ENCODE data around the gene HSPB3.
"Not testable (repeated sequence)": the region's sequence is repeated elsewhere in the genome, so short reads cannot be mapped to it uniquely, and the experiment has no call there.

Gene HSPB3, protein sequence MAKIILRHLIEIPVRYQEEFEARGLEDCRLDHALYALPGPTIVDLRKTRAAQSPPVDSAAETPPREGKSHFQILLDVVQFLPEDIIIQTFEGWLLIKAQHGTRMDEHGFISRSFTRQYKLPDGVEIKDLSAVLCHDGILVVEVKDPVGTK

DNA sequence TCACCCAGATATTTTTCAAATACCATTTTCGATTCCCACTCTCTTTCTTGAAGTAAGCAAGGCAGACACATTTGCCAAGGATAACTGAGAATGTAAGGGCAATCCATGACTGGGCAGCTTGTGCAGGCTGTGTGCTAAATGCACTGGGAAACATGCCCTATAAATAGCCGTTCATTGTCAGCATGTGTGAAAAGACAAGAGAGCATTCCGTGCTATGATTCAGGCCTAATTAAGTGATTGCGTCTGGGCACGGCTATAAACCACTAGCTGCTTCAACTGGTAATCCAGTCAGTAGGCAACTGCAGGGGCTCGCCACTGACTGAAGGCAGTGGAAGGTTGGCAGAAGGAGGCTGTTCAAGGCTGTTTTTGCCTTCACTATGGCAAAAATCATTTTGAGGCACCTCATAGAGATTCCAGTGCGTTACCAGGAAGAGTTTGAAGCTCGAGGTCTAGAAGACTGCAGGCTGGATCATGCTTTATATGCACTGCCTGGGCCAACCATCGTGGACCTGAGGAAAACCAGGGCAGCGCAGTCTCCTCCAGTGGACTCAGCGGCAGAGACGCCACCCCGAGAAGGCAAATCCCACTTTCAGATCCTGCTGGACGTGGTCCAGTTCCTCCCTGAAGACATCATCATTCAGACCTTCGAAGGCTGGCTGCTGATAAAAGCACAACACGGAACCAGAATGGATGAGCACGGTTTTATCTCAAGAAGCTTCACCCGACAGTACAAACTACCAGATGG, at the start of gene HSPB3:
Gene HSPB3 (plus strand): TSS at position 287 of the 745 bp plus-strand sequence. CDS start 91 bp downstream, at position 378.
- no peak for DNase-seq

DNA sequence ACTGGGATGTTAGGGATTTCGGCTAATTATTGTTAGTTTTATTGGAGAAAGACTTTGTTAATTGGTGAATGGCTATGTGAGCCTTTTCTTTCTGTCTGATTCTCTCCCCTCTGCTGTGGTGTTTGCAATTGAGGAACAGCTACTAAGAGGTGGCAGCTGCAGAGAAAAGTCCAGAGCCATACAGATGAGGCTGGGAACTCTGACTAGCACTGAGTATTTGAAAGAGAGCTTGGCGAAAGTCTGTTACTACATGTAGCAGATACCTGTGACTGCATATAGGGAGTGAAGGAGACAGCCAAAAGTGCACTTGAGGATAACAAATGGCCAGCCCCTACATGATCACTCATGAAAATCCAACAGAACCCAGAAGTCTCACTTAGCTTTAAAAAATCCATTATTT, 44.3 kb upstream of the HSPB3 start:
- DNase-seq, result no peak

DNA sequence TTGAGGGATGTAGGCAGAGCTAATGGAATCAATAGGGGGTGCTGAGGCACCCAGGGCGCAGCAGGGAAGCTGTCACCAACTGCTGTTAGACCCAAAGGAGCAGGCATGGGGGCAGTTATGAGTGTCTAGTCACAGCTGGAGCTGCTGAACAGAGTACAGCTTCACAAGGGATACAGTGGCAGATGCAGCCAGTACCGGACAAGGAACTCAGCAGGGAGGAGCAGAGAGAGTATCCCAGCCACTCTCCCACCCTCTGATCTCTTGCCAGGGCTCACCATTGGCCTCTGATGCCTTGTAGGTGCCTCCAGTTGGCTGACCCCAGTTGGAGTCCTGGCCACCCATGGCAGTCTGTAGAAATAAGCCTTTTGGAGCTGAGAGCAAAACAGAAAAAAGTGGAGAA, 42.6 kb upstream of the HSPB3 start:
- DNase-seq, result no peak

DNA sequence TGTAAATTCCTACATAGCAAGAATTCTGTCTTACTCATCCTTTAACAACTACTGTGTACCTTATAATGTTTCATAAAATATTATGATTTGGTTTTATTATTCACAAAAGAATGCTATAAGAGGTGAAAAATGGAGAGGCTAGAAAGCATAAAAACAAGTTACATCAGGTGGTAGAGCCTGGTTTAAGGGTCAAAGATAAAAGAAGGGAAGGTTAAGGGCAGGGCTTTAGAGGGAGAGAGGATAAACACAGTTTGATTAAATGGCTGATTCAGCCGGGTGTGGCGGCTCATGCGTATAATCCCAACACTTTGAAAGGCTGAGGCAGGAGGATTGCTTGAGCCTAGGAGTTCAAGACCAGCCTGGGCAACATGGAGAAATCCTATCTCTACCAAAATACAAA, 40.4 kb upstream of the HSPB3 start:
- no peak for DNase-seq

DNA sequence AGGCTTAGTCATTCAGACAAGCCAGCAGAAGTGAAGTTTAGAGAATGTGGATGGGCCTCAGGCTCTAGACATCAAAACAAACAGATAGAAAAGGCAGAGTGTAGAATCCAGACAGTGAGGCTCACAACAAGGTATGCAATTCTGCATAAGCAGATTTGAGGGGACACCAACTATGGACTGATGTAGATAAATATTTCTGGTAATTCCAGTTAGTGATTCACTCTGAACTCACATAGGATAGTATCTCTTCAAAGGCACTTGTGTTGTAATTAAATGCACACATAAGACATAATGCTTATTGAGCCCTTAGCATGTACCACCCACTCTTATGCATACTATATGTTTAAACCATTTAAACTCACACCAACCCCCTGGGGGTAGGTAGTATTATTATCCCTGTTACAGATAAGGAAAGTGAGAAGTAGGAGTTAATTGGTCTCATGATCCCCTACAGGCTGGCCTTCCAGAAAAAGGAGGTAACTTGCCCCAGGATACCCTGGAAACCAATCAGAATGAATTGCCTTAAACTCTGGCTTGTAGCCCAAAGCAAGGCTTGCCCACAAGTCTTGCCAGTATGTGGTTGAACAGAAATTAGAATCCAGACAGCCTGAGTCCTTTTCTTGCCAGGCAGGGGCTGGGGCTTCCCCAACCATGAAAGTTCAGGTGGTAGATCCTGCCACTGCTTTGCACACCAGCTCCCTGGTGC, 39.5 kb upstream of the HSPB3 start:
- DNase-seq, result no peak

DNA sequence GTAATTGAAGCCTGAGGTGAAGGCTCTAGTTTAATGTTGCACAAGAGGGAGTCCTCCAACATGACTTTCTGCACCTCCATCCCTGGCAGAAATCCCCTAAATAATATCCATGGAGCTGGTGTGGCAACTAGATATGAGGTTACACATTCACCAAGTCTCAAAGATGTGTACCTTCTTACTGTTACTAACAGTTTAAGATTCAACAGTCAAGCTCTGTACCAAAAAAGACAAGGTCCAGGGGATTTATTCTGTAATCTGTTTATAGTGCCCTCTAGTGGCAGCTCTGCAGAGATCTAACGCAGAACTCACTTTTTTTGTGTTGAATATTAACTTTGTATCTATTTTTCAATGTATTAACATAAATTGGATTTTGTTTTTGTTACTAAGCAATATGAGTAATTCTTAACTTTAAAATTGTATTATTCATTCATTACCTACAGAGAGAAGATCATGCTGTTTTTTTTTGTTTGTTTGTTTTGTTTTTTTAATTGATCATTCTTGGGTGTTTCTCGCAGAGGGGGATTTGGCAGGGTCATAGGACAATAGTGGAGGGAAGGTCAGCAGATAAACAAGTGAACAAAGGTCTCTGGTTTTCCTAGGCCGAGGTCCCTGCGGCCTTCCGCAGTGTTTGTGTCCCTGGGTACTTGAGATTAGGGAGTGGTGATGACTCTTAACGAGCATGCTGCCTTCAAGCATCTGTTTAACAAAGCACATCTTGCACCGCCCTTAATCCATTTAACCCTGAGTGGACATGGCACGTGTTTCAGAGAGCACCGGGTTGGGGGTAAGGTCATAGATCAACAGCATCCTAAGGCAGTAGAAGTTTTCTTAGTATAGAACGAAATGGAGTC, 35.7 kb upstream of the HSPB3 start:
- peak; percentile 65 for DNase-seq

DNA sequence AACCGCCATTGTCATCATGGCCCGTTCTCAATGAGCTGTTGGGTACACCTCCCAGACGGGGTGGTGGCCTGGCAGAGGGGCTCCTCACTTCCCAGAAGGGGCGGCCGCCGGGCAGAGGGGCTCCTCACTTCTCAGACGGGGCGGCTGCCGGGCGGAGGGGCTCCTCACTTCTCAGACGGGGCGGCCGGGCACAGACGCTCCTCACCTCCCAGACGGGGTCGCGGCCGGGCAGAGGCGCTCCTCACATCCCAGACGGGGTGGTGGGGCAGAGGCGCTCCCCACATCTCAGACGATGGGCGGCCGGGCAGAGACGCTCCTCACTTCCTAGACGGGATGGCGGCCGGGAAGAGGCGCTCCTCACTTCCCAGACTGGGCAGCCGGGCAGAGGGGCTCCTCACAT, 35.0 kb upstream of the HSPB3 start:
- not testable (repeated sequence) for DNase-seq

DNA sequence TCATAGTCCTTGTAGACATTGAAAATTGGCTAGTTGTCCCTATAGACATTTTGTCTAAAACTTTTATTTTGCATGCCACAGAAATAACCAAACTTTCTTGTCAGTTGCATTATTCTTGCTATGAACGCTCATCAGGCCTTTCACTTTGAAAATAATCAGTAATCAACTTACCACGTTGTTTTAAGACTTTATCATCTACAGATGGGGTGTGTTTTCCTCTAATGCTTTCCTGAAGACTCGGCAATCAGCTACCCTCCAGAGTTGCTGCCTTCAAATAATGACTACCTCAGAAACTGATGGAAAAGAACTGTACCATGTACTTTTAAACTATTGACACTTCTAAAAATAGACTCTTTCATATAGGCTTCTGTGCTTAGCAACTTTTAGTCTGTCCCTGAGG, 33.5 kb upstream of the HSPB3 start:
- DNase-seq, result no peak

DNA sequence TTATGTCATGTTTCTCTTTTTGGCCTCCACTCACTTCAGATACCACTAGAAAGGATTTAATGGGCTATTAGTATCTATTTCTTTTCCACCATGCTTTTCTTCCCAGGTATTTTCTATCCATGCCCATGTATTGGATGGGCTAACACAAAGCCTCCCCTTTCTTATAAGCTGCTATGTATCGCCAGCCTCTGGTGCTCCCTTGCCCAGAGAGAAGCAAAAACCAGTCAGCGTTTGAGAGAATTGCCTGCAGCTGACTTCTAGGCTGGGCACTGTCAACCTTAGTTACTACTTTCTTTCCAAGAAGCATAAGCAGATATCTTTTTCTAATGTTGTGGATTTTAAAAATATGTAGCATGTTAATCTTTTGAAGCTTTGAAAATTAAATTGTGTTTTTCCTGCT, 30.2 kb upstream of the HSPB3 start:
- no peak for DNase-seq

DNA sequence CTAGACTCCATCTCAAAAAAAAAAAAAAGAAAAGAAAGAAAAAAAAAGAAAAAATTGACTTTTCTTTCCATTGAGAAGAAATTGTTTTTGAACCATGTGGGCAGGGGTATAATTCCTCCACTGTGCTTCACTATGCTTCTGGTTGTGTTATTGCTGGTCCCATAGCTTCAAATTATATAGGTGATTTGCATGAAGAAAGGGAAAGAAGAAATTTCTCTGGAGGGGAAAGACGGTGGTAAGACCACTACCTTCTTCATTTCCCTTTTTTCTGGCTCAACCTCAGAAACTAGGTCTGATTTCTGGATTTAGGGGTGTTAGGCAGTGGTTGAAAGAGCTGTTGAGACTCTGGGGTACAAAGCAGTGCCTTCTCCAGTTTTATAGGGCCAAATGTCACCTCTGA, 29.3 kb upstream of the HSPB3 start:
- DNase-seq, result no peak

DNA sequence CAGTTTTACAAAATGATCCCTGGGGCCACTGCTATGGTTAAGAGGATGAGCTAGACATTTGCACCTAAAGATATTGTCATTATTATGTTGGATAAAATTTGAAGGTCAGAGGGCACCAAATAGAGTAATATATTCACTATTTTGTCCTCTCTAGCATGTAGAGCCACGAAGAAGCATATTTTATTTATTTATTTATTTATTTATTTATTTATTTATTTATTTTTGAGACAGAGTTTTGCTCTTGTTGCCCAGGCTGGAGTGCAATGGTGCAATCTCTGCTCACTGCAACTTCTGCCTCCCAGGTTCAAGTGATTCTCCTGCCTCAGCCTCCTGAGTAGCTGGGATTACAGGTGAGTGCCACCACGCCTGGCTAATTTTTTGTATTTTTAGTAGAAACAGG, 20.8 kb upstream of the HSPB3 start:
- not testable (repeated sequence) for DNase-seq

DNA sequence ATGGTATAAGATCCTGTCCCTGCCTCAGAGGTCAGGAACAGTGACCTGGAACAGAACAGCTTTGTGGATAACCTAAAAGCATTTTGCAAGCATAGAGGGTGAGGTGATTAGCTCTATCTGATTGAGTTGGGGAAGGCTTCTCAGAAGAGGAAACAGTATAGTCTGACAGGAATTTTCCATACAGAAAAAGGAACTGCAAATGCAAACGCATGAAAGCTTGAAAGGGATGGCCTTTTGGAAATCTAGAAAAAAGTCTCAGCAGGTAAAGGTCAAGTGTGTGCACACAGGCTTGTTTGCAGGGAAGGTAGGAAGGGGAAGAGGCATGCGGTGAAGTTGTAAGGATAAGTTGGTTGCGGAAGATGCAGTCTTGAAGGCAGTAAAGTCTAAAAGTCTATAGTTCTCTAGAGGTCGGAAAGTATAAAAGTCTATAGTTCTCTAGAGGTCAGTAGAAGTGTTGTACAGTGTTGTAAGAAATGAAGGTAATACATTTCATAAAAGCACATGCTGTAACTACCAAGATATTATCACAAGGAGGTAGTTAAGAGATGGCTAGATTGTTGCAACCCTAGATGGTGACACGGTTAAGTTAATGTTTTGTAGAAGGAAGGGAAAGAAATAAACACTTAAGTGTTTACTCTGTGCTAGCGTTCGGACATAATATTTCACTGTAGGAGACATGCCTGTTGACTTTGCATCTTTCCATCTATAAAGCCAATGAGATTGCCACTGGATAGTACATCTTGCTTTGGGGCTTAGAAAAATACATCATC, 16.7 kb upstream of the HSPB3 start:
- no peak for DNase-seq

DNA sequence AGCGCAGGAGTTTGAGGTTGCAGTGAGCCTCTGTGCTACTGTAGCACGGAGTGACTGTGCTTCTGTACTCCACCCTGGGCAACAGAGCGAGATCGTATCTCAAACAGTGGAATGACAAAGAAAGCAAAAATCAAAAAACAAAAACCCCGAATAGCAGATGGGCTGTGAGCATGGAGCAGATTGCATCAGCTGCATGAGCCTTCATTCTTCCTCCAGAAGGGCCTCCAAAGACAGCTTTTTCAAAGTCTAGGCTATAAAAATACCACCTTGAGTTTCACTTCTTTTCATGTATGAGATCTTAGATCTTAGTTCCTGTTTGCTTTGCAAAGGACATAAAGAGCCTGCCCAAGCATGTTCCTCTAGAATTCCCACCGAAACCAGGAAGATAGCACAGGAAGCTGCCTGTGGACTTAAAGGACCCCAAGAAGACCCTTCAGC, 15.0 kb upstream of the HSPB3 start:
- no peak for DNase-seq

DNA sequence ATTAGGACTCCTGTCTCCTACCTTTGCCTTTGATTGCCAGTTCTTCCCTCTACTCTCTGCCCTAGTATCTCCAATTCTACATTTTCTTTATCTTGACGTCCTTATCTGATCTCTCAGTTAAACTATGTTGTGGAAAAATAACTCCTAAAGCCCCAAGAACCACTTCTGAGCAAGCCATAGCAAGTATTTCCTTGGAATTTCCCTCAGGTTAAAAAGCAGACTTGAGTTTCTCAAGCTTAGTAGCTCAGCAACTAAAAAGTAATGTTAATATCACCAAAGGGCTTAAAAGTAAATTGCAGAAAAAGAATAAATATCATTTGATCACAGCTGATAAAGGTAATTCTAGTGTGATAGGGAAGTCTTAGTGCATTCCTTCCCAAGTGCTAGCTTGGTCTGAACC, 13.2 kb upstream of the HSPB3 start:
- DNase-seq, result no peak

DNA sequence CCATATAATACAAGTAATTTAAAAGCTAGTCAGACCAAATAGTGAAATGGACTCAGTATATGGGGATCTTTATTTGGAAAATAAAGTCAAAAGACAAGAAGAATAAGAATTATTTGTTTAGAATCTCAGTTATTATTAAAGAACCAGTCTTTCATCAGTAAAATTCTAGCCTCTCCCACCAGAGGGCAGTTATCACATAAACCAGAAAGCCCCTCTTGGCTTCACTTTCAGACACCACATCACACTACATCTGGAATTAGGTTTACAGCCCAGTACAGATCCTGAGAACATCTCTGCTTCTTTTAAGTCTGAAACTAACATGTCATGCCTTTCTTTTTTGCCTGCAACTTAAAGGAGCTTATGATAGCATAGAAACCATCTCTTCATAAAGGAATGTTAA, 12.2 kb upstream of the HSPB3 start:
- DNase-seq, result peak; percentile 1

DNA sequence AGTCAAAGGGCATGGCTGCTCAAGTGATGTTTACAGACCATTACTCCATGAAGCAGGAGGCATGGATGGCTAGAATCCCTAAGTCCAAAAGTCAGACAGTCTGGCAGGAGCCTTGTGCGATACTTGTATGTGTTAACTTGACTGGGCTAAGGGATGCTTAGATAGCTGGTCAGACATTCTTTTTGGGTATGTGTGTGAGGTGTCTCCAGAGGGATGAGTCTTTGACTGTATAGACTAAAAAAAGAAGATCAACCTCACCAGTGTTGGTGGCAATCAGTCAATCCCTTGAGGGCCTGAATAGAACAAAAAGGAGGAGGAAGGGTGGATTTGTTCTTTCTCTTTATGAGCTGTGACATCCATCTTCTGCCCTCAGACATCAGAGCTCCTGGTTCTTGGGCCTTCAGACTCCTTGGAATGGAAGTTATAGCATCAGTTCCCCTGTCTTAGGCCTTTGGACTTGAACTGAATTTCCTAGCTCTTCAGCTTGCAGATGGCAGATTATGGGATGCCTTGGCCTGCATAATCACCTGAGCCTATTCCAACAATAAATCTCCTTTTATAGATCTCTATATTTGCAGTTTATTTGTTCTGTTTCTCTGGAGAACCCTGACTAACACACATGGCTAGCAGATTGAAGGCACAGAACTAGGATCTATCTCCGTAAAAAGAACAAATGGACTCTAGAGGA, 9.7 kb upstream of the HSPB3 start:
- no peak for DNase-seq

DNA sequence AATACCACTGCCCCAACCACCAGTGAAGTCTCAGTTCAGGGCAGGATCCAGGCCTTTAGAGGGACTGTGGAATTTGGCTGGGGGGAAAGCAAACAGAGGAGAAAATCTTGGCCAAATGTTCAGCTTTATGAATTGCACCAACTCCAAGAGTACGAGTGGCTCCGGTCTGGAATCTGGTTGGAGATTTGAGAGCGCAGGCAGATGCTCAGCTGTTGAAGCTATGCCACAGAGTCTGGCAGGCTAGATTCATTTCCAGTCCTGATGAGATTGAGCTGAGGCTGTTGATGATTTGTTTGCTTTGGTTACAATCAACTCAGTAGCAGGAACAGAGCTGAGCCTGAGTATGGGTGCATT, 9.1 kb upstream of the HSPB3 start:
- no peak for DNase-seq

DNA sequence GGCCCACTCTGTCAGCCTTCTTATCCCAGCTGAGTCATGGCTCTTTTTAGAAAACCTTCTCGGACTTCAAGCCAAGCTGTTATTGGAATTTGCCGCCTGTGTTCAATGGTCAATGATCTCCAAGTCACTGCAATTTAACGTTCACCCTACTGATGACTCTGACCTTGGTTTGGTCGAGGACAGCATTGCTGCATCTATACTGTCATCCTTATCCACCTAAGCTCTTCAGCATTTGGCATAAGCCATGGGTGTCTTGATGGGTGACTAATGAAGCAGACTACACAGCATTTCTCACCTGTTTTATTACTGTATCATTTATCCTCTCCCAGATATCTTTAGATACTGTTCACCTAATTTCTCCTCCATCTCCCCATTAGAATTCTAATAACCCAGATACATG, 5.6 kb upstream of the HSPB3 start:
- no peak for DNase-seq

DNA sequence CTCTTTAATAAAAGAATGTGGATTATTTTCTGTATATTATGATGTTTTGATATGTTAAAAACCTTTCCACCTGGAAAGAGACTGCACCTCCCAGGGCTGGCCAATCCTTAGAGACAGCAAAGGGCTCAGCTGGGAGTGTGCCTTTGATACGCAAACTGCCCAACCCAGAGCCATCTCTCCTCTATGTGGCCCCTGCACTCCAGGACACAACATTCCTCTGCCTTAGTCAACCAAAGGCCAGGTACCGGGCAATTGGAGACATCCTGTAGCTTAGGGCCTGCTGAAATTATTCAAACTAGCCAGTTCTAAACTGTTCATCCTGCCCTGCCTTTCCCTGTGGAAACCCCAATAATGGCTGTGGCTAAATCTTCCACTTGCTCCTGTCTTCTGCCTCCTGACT, 5.0 kb upstream of the HSPB3 start:
- DNase-seq, result no peak

DNA sequence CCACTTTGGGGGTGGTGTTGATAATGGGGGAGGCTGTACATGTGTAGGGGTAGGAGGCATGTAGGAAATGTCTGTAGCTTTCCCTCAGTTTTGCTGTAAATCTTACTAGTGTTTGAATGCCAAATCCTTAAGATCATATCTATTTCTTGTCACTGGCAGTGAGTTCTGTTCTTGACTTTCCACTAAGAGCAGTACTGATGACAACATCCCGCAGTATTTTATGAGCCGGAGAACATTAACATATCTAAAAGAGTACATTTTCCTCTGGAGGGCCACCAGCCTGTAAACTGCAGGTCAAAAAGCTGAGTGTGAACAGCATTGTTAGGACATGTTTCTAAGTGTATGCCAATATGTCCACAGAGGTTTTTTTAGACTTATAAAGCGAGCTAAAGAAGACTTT, 2.5 kb upstream of the HSPB3 start:
- DNase-seq, result no peak

DNA sequence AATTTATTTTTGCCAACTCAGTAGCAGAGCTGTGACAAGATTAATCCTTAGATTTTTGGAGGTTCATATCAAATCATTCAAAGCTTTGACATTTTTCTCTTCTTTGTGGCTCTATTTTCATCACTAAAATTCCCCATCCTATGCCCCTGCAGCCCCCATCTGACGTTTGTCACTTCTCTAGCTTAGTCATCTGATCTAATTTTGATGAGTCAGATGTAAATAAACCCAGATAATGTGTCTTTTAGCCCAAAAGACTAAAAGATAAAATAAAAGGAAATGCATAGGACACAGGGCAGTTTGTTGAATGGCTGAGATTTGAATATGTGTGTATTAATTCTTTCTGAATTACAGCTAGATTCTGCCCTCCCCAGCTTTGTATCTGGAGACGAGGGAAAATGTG, 897 bp upstream of the HSPB3 start:
- no peak for DNase-seq
